Measurements from ENCODE around the gene SEC22C. TPM values are rescaled to one million over a fixed set of nuclear protein-coding genes. Genes with fewer than 3 reads are reported as not detected.
"Not testable (repeated sequence)": the region's sequence is repeated elsewhere in the genome, so short reads cannot be mapped to it uniquely, and the experiment has no call there.

Gene SEC22C
- total and polyA plus RNA-seq, 12 donors: 21.1 to 32.9 (median 26.1) TPM

GRCh38 chr3:42600111-42600957 lies 18.6 kb upstream of the SEC22C start, which contains the start of gene NKTR:
NKTR (plus strand) TSS chr3:42600686; CDS start chr3:42601007, 321 bp downstream.
- peak; percentile 93 to 97 (median 96) for ATAC-seq
- WGBS, 2 donors: 0% methylated on average over 75 to 76 of the region's 76 CpGs
- H3K27me3 ChIP-seq: no peaks in the 10 kb centered on the region
- H3K4me3 ChIP-seq: peak within 1 kb of the TSS; percentile 77 to 96 (median 86)
- peak within 1 kb of the TSS; percentile 98 to 100 (median 98) for H3K27ac ChIP-seq
- H3K4me1 ChIP-seq: peaks cover 0 to 40% (median 24%) of the 10 kb centered on the region in 9 donors
- peaks cover 0 to 15% (median 8%) of the 10 kb centered on the region in 11 donors for H3K9me3 ChIP-seq
- intact Hi-C loops (cut with DNase I): loop anchor here in 4 of 10 donors (1.0 to 5.0 kb wide), 3 partner anchors 10 to 140 kb away; partner anchors contain the start of genes ZBTB47 (in 4 of the 4) and SS18L2 (in 1 of the 4)
- peak in 3 of 9 donors; percentile 12 to 38 (median 16) for TF ChIP-seq CTCF (IDR thresholded peaks at IDR 0.05)
- peak; percentile 97 for DNase-seq
- peaks cover 0 to 26% (median 12%) of the 10 kb centered on the region in 9 donors for H3K36me3 ChIP-seq

- peaks cover 0 to 18% (median 9%) of the 10 kb centered on the region in 9 donors for H3K4me1 ChIP-seq
- 97% methylated on average over 7 of the region's 7 CpGs for WGBS, 2 donors
- peaks cover 0 to 38% (median 0%) of the 10 kb centered on the region in 9 donors for H3K36me3 ChIP-seq
- DNase-seq; H3K27me3 ChIP-seq; H3K27ac ChIP-seq; H3K4me3 ChIP-seq; ATAC-seq; intact Hi-C loops (cut with DNase I); H3K9me3 ChIP-seq: not testable (repeated sequence)
These were observed 15.3 kb upstream of the SEC22C start for GRCh38 chr3:42597098-42597497.

GRCh38 chr3:42595682-42596081 lies 13.9 kb upstream of the SEC22C start:
- Histone ChIP-seq H3K36me3 (peaks cover 0 to 38% (median 0%) of the 10 kb centered on the region in 9 donors), H3K27me3 (no peaks in the 10 kb centered on the region), H3K4me3 (no peak overlapping the region), H3K27ac (no peak overlapping the region), H3K4me1 (peaks cover 0 to 21% (median 9%) of the 10 kb centered on the region in 9 donors), H3K9me3 (no peaks in the 10 kb centered on the region)
- no peak for DNase-seq
- 80 to 91% methylated on average over 4 of the region's 4 CpGs for WGBS, 2 donors
- no peak for TF ChIP-seq CTCF (IDR thresholded peaks at IDR 0.05)
- intact Hi-C loops (cut with DNase I): no loop called here
- no peak for ATAC-seq

GRCh38 chr3:42593635-42594034 lies 11.9 kb upstream of the SEC22C start:
- peaks cover 0 to 24% (median 9%) of the 10 kb centered on the region in 9 donors for H3K4me1 ChIP-seq
- intact Hi-C loops (cut with DNase I): loop anchor here in 1 of 10 donors (5.0 kb wide), 1 partner anchor 154 kb away; no protein-coding TSS in a partner anchor
- H3K36me3 ChIP-seq: peaks cover 0 to 38% (median 0%) of the 10 kb centered on the region in 9 donors
- TF ChIP-seq CTCF (IDR thresholded peaks at IDR 0.05): no peak
- H3K27me3 ChIP-seq: no peaks in the 10 kb centered on the region
- H3K4me3 ChIP-seq: no peak overlapping the region
- H3K27ac ChIP-seq: no peak overlapping the region
- WGBS, 2 donors: 92 to 93% methylated on average over 1 of the region's 1 CpG
- no peaks in the 10 kb centered on the region for H3K9me3 ChIP-seq
- ATAC-seq (no peak), DNase-seq (no peak)

Data from heart right ventricle (tissue), 16 donors.